Small intestine (tissue), 7 donors: Measurements from ENCODE around the gene KCNQ5. TPM values are rescaled to one million over a fixed set of nuclear protein-coding genes. Genes with fewer than 3 reads are reported as not detected.
A peak's percentile ranks its signal among the peaks of the same experiment; 100 is the strongest.

Source experiments
- DNase-seq, 2 donors: peaks; one replicate each; pipeline versions ENCODE4 v3.0.0 to v3.0.0-alpha.2; 2013
- FAIRE-seq: peaks from 2 replicates; lab custom pipeline; 2012; peaks lifted over from hg19 to GRCh38; lab: Jason Lieb, UNC
- H3K27ac ChIP-seq, 3 donors: one replicate each; pipeline ENCODE4 v1.5.1; 2013; ENCODE audit warnings: low read length in 2 of 3, mild to moderate bottlenecking in 2 of 3, control low read depth in 1 of 3, inconsistent platforms in 1 of 3, low read depth in 1 of 3, moderate library complexity in 1 of 3
- H3K27me3 ChIP-seq, 3 donors: one replicate each; pipeline ENCODE4 v1.6.1; 2013; ENCODE audit warnings: low read length in 3 of 3, inconsistent platforms in 1 of 3; ENCODE audit not compliant: control insufficient read depth in 3 of 3, insufficient read depth in 3 of 3
- H3K36me3 ChIP-seq, 3 donors: one replicate each; pipeline ENCODE4 v1.6.1; 2013; ENCODE audit warnings: low read length in 3 of 3, inconsistent platforms in 1 of 3, low read depth in 1 of 3, mild to moderate bottlenecking in 1 of 3, moderate library complexity in 1 of 3; ENCODE audit not compliant: control insufficient read depth in 3 of 3, insufficient read depth in 2 of 3
- H3K4me1 ChIP-seq, 3 donors: one replicate each; pipeline ENCODE4 v1.6.1; 2013; ENCODE audit warnings: low read length in 2 of 3, inconsistent platforms in 1 of 3, low read depth in 1 of 3, mild to moderate bottlenecking in 1 of 3, moderate library complexity in 1 of 3; ENCODE audit not compliant: control insufficient read depth in 3 of 3, insufficient read depth in 2 of 3
- H3K4me3 ChIP-seq, 3 donors: one replicate each; pipeline ENCODE4 v1.5.1; 2013; ENCODE audit warnings: low read length in 3 of 3, control low read depth in 1 of 3, inconsistent platforms in 1 of 3, low read depth in 1 of 3, mild to moderate bottlenecking in 1 of 3, moderate library complexity in 1 of 3
- H3K9me3 ChIP-seq, 2 donors: one replicate each; pipeline ENCODE4 v1.6.1; 2013; ENCODE audit warnings: low read depth in 1 of 2, low read length in 1 of 2; ENCODE audit not compliant: control insufficient read depth in 2 of 2, insufficient read depth in 1 of 2
- WGBS, 3 donors: extraction: QIAGEN DNeasy Blood & Tissue Kit; methylation state at CpG; one replicate each; pipeline ENCODE4 v1.1.7; 2013; 5-methylcytosine and 5-hydroxymethylcytosine counted together
- polyA plus RNA-seq, 4 donors: library from polyadenylated mRNA; stranded (reverse) in 3 of 4; unstranded in 1 of 4; fragments of 200-250 nt in 3 of 4; fragments of 120-200 nt in 1 of 4; gene quantifications; one replicate each; pipeline versions ENCODE4 v1.2.1 to v1.2.3, GENCODE V29; 2013
- donor health status: healthy with polysubstance abuse.
- donor health status: control.
- donor health status: control.
- donor health status: Bipolar disorder and iron deficiency.
- donor health status: healthy.

KCNQ5 gene
- polyA plus RNA-seq, 4 donors = 0.27 to 0.92 TPM; not detected in 2

DNA sequence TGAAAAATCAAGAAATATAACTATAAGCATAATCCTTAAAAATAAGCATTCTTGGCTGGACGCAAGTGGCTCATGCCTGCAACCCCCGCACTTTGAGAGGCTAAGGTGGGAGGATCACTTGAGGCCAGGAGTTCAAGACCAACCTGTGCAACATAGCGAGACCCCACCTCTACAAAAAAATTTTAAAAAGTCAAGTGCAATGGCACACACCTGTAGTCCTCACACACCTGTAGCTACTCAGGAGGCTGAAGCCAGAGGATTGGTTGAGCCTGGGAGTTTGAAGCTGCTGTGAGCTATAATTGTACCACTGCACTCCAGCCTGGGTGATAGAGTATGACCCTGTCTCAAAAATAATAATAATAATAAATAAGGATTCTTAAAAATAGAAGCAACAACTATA, 494.5 kb downstream of the KCNQ5 start:
- Histone ChIP-seq H3K4me3 (no peak overlapping the region), H3K36me3 (no peaks in the 10 kb centered on the region), H3K4me1 (no peaks in the 10 kb centered on the region), H3K9me3 (no peaks in the 10 kb centered on the region), H3K27ac (no peak overlapping the region), H3K27me3 (no peaks in the 10 kb centered on the region)
- 92 to 93% (median 93%) methylated on average over 3 of the region's 3 CpGs for WGBS, 3 donors
- FAIRE-seq (no peak), DNase-seq (no peak)

DNA sequence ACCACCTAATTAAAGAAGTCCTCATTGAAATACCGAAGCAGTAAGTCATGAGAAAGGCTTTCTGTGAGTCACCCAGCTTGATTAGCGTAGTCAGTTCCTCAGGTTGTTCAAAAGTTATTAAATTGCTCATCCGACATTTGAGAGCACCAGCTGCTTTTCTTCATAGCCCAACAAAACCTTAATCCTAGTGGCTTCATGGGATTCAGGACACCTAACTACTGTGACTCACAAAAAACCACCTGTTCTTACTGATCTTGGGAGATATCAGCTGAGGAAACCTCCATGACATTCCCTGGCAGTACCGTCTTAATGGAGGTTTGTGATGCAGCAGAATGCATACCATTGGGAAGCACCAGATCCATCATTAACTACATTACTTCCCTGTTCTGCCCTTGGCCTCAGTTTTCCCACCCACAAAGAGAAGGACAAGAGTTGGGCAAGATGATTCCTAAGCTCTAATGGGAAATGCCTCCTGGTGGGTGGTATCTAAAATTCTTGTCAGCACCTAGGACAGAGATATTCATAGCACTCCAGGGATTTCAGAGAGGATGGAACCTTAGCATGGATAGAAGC, 499.6 kb downstream of the KCNQ5 start:
- DNase-seq (no peak), FAIRE-seq (no peak)
- Histone ChIP-seq H3K27me3 (no peaks in the 10 kb centered on the region), H3K4me1 (no peaks in the 10 kb centered on the region), H3K36me3 (no peaks in the 10 kb centered on the region), H3K27ac (no peak overlapping the region), H3K9me3 (no peaks in the 10 kb centered on the region), H3K4me3 (no peak overlapping the region)
- WGBS, 3 donors = 83 to 85% (median 83%) methylated on average over 4 of the region's 4 CpGs

DNA sequence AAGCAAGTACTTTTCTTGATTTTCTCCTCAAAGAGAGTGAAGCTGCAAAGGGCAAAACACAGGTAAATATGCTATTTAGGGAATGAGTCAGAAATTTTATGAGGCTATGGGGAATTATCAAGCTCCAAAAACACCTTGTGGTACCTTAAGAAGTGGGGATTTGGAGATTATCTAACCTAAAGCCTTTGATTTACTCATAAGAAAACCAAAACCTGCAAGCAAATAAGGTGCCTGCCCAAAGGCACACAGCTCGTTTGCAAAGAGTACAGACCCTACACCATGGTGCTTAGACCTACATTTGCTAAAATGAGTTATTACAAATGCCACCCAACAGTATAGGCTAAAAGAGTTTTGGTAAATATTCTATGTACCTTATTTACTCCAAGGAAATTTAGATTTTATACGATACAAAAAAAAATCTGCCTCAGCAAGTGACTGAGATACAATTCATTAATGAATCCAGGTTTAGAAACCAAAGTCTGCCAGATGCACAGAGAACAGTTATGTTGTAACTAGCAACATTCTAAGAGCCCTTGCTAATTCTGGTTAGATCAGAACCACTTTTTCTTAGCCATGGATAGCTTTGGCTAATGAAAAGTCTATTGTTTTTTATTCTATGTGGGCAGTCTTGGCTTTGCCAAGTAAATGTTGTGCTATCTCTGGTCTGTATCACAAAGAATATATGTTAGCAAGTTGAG, 501.9 kb downstream of the KCNQ5 start:
- Histone ChIP-seq H3K36me3 (no peaks in the 10 kb centered on the region), H3K9me3 (no peaks in the 10 kb centered on the region), H3K27ac (no peak overlapping the region), H3K27me3 (no peaks in the 10 kb centered on the region), H3K4me1 (no peaks in the 10 kb centered on the region), H3K4me3 (no peak overlapping the region)
- FAIRE-seq (no peak), DNase-seq (no peak)
- 55 to 74% (median 72%) methylated on average over 2 of the region's 2 CpGs for WGBS, 3 donors

DNA sequence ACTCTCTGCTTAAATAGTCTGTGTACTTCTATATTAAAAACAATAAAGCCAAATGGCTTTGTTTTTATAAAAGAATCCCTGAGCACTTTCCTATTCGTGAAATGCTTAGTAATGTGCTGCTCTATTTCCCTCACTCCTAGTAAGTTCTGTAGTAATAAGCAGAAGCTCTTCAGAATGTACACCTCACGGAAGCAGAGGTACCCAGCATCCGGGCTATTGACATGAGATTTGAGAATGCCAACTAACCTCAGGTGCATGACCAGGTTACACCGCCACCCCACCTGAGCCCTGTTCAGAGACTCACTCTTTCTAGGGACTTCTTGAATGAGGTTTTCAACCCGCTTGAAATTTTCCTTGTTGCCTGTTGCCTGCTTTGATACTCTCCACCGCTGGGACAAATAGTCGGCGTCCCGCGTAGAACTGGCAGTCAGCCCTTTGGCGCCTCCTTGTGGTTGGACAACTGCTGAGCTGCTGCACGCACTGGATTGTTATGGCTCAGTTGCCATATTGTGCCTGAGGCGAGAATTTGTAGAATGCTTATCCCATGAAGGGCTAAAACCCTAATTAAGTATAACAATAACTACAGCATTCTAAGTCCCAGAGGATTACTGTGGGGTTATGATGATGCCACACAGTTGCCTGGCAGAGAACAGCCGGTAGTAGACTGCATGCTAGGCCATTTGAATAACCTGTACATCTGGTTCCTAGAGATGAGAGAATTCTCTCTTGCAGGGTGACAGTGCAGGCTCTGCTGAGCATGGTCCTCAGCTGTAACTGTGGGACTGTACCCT, 508.0 kb downstream of the KCNQ5 start:
- FAIRE-seq = no peak
- WGBS, 3 donors = 24 to 25% (median 24%) methylated on average over 14 of the region's 14 CpGs
- peak; percentile 48 to 59 for DNase-seq
- no peaks in the 10 kb centered on the region for H3K9me3 ChIP-seq
- H3K27me3 ChIP-seq = no peaks in the 10 kb centered on the region
- H3K4me3 ChIP-seq = no peak overlapping the region
- no peak overlapping the region for H3K27ac ChIP-seq
- no peaks in the 10 kb centered on the region for H3K4me1 ChIP-seq
- H3K36me3 ChIP-seq = no peaks in the 10 kb centered on the region

DNA sequence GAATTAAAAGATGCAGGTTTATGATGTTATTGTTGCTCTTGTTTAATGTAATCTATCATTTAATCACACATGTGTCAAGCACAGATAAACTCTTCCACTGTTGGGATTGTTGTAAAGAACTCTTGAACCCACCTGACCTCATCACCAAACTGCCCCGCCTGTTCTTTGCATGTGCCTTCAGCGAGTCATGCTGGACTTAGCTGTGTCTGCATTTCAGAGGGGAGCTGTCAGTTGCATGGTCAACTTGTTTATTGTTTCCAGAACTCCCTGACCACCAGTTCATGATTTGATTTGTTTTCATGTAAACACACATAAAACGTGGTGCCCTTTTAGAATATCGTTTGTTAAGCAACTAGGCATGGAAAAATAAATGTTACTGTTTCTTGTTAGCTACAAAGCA, 509.8 kb downstream of the KCNQ5 start:
- no peak overlapping the region for H3K4me3 ChIP-seq
- H3K27ac ChIP-seq = no peak overlapping the region
- no peaks in the 10 kb centered on the region for H3K27me3 ChIP-seq
- no peaks in the 10 kb centered on the region for H3K36me3 ChIP-seq
- no peaks in the 10 kb centered on the region for H3K4me1 ChIP-seq
- whole genome bisulfite sequencing, 3 donors = 36 to 49% (median 48%) methylated on average over 4 of the region's 4 CpGs
- FAIRE-seq (no peak), DNase-seq (no peak)
- no peaks in the 10 kb centered on the region for H3K9me3 ChIP-seq

DNA sequence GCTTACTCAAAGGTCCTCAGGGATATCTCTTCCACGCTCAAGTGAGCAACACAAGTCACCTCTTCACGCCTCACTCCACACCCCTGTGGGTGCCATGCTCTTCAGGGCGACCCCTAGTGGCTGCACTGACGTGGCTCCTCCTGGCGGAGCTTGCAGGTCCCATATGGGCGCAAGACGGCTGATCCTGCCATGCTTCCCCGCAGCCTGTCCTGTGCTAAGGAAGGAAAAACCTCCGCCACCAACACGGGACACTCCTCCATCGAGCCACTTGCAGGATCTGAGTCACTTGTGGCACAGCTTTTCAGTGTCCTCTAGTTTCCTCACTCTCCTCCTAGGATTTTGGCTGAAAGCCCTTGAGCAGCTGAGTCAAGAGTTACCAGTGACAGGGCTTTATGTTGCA, 512.7 kb downstream of the KCNQ5 start:
- Histone ChIP-seq H3K27ac (no peak overlapping the region), H3K9me3 (no peaks in the 10 kb centered on the region), H3K36me3 (no peaks in the 10 kb centered on the region), H3K4me1 (no peaks in the 10 kb centered on the region), H3K4me3 (no peak overlapping the region), H3K27me3 (no peaks in the 10 kb centered on the region)
- no peak for FAIRE-seq
- WGBS, 3 donors = 58 to 67% (median 64%) methylated on average over 11 of the region's 11 CpGs
- DNase-seq = peak in 1 of 2 donors; percentile 4

DNA sequence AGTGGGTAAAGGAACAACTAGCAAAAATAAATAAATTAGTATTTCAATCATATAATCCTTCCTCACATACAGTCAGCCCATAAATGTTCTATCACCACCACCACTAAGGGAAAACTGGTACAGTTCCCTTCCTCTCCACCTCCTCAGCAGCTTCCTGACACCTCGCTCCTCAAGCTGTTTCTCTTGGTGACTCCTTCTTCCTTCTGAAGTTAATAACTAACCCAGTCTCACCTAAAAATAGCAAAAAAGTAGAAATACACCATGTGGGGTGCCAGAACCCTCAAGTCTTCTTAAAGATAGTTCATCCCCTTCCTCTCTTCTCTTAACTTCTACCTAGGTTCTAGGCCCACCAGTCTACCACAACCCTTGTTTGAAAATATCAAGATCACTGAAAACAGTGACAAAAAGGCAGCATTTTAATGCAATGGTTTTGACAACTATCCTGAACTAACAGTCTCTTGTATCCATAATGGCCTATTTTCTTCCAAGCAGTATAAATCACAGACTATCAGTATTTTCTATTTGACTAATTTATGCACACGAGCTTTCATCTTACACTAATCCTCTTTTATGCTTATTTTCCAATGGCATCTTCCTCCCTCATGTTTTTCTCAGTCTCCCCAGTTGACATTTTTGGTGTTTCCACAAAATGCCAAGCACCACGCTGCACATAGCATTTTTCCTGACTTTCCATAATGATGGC, 518.0 kb downstream of the KCNQ5 start:
- no peak overlapping the region for H3K27ac ChIP-seq
- no peaks in the 10 kb centered on the region for H3K27me3 ChIP-seq
- no peak overlapping the region for H3K4me3 ChIP-seq
- 66 to 80% (median 77%) methylated on average over 3 of the region's 3 CpGs for WGBS, 3 donors
- no peak for DNase-seq
- no peak for FAIRE-seq
- no peaks in the 10 kb centered on the region for H3K4me1 ChIP-seq
- no peaks in the 10 kb centered on the region for H3K9me3 ChIP-seq
- no peaks in the 10 kb centered on the region for H3K36me3 ChIP-seq

DNA sequence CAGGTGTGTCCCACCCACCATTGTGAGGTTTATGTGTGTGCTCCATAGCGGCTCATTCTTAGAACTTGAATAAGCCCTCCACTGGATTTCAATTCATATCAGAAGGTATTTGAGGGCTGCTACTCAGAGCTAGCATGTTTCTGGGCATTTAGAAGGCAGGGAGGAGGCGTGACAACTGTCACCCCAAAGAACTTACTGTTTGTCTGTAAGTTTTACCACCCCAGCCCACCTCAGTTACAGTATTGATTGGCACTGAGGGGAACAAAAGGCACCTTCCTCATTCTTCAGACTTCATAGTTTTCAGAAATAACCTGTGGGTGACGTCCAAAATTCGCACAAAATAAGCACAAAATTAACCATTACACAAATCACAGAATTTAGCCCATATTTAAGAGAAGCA, 521.7 kb downstream of the KCNQ5 start:
- no peaks in the 10 kb centered on the region for H3K27me3 ChIP-seq
- WGBS, 3 donors = 72 to 80% (median 72%) methylated on average over 4 of the region's 4 CpGs
- H3K9me3 ChIP-seq = no peaks in the 10 kb centered on the region
- no peak overlapping the region for H3K27ac ChIP-seq
- FAIRE-seq (no peak), DNase-seq (no peak)
- H3K36me3 ChIP-seq = no peaks in the 10 kb centered on the region
- H3K4me1 ChIP-seq = no peaks in the 10 kb centered on the region
- no peak overlapping the region for H3K4me3 ChIP-seq
